Measurements from ENCODE around the gene TMEM259. TPM values are rescaled to one million over a fixed set of nuclear protein-coding genes. Genes with fewer than 3 reads are reported as not detected.
A peak's percentile ranks its signal among the peaks of the same experiment; 100 is the strongest.

Gene TMEM259
- total and polyA plus RNA-seq, 2 of the 13 experiments (the other 11 are each of a cell fraction or from before 2014, with no cell fraction given), result 64.7 to 164 TPM

- TF ChIP-seq FOXA3 (CRISPR knock-in tag; IDR thresholded peaks at IDR 0.05), result peak; percentile 25; the same call in 1 of the 2 replicates
- no peak; the same call in 1 of the 2 replicates for TF ChIP-seq EEA1 (CRISPR knock-in tag; IDR thresholded peaks at IDR 0.05; ENCODE audit: borderline replicate concordance)
- no peak for TF ChIP-seq PCBP2 (optimal IDR thresholded peaks at IDR 0.05; ENCODE audit: low read depth, low read length, poor library complexity, severe bottlenecking)
- TF ChIP-seq KDM2A (CRISPR knock-in tag; IDR thresholded peaks at IDR 0.05; ENCODE audit: borderline replicate concordance, low read depth), result peak; percentile 15; the same call in 1 of the 2 replicates
- TF ChIP-seq SUZ12 (IDR thresholded peaks at IDR 0.05; ENCODE audit: low read depth, low read length), result no peak
Measured at GRCh38 chr19:982567-983170, 38.3 kb downstream of the TMEM259 start (continued).

DNA sequence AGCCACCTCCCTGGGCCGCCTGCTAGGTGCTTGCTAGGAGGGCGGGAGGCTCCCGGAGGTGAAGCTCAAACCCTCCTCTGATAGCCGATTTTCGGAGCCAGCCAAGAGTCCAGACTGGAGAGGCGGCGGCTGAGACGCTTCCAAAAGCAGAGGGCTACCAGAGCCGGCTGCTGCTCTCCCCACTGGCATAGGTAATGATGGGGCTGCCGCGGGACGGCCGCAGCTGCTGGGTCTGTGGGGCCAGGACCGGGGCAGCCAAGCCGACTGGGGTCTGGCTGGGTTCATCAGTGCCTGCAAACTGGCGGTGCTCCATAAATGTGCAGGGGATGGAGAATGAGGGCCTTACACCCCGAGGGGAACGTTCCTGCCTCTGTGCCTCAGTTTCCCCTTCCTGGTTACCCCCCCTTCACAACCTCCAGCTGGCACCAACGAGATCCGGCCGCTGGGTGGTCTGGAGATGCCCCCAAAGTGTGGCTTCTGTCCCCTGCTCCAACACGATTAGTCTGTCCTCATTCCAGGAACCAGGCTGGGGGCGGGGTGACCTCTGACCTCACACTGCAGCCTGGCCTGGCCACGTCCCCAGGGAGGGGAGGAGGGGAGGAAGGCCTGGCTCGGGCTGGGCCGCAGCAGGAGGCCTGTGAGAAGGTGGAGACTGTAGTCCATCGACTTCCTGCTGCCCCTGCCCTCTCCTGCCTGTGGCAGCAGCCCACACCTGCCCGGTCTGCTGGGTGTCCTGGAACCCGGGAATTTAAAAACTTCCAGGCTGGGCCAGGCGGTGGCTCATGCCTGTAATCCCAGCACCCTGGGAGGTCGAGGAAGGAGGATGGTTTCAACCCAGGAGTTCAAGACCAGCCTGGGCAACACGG, 40.6 kb downstream of the TMEM259 start:
- H4K20me1 ChIP-seq (ENCODE audit: insufficient read depth, low read length), result no peaks in the 10 kb centered on the region
- in situ Hi-C loops (cut with HindIII; ENCODE audit: extremely low pct_ligation_motif_present, low pct_unique_long_range_greater_than_20kb) (loop anchor here (5.0 to 10.0 kb wide), 3 partner anchors 58 to 216 kb away; no protein-coding TSS in a partner anchor), intact Hi-C loops (cut with micrococcal nuclease; ENCODE audit: unreplicated experiment) (loop anchor here (1.0 kb wide), 1 partner anchor 58 kb away; no protein-coding TSS in a partner anchor)
- ChIA-PET CTCF (ENCODE audit: low intra/inter-chr PET ratio, low total read pairs) (interaction anchor here (1.3 kb wide), 1 partner anchor 59 kb away, joined by 3 read pairs; no protein-coding TSS in a partner anchor), POLR2A (interaction anchor here (0.6 to 4.5 kb wide), 5 partner anchors 10 to 57 kb away, joined by 3 to 61 read pairs (median 3); no protein-coding TSS in a partner anchor)
- H3K9ac ChIP-seq (ENCODE audit: insufficient read depth, low read depth, low read length), result peak overlapping the region; percentile 85
- H3K4me1 ChIP-seq (ENCODE audit: insufficient read depth, low read length), result peaks cover 43% of the 10 kb centered on the region
- H3K9me3 ChIP-seq (ENCODE audit: low read length), result no peaks in the 10 kb centered on the region
- WGBS (ENCODE audit: low lambda C conversion rate), result 4% methylated on average over 16 of the region's 32 CpGs
- BruUV-seq (replicated peaks), result TSS peak; percentile 77
- H3K4me3 ChIP-seq (replicated peaks in 1 of 3; ENCODE audit: insufficient read depth in 1 of 3, low read depth in 2 of 3, low read length in 3 of 3), result peak overlapping the region; percentile 62 to 75 (median 63)
- H3K36me3 ChIP-seq (replicated peaks in 1 of 2; ENCODE audit: control insufficient read depth in 1 of 2, insufficient read depth in 2 of 2, low read length in 2 of 2), result 0 out of 5 replicates have a peak, but pooled peaks cover 0 to under 1% of the 10 kb centered on the region in 2 experiments
- FAIRE-seq (peak; percentile 88), ATAC-seq (peak; percentile 76), DNase-seq (ENCODE audit: low spot score) (peak; percentile 86)
- peaks cover 17% of the 10 kb centered on the region for H3K79me2 ChIP-seq (ENCODE audit: insufficient read depth, low read length)
- no peaks in the 10 kb centered on the region for H3K27me3 ChIP-seq (ENCODE audit: control insufficient read depth in 1 of 2, insufficient read depth in 2 of 2, low read length in 2 of 2)
- peak overlapping the region; percentile 86 for H3K27ac ChIP-seq (ENCODE audit: extremely low read length, insufficient read depth, low read length)
- peak overlapping the region; percentile 98 for H3K4me2 ChIP-seq (ENCODE audit: low read depth, low read length)
- no peak overlapping the region for H2AFZ ChIP-seq (ENCODE audit: low read length)
- TF ChIP-seq ZNF7 (CRISPR knock-in tag; IDR thresholded peaks at IDR 0.05), result no peak
- TF ChIP-seq SRF (IDR thresholded peaks at IDR 0.05; ENCODE audit: low read depth, low read length), result no peak
- peak; percentile 95 for TF ChIP-seq IRF2 (CRISPR knock-in tag; IDR thresholded peaks at IDR 0.05)
- TF ChIP-seq THRA (CRISPR knock-in tag; IDR thresholded peaks at IDR 0.05; ENCODE audit: borderline replicate concordance), result peak; percentile 74; the same call in 1 of the 2 replicates
- TF ChIP-seq TAF15 (IDR thresholded peaks at IDR 0.05; ENCODE audit: low read depth, low read length, poor library complexity, severe bottlenecking), result no peak
- peak; percentile 97 for TF ChIP-seq DMAP1 (CRISPR knock-in tag; IDR thresholded peaks at IDR 0.05)
- TF ChIP-seq ZNF160 (CRISPR knock-in tag; IDR thresholded peaks at IDR 0.05), result peak; percentile 60; the same call in 1 of the 2 replicates
- TF ChIP-seq KDM5B (CRISPR knock-in tag; IDR thresholded peaks at IDR 0.05; ENCODE audit: borderline replicate concordance), result peak; percentile 90; the same call in 1 of the 2 replicates
- TF ChIP-seq CREM (IDR thresholded peaks at IDR 0.05), result no peak
- TF ChIP-seq CREM (CRISPR knock-in tag; IDR thresholded peaks at IDR 0.05), result no peak
- TF ChIP-seq ZNF33B (CRISPR knock-in tag; IDR thresholded peaks at IDR 0.05), result 0 out of 2 replicates have a peak, but pooled peaks have one; percentile 45
- TF ChIP-seq ZNF329 (CRISPR knock-in tag; IDR thresholded peaks at IDR 0.05; ENCODE audit: low read depth), result 0 out of 2 replicates have a peak, but pooled peaks have one; percentile 41
- no peak for TF ChIP-seq ZNF136 (CRISPR knock-in tag; IDR thresholded peaks at IDR 0.05; ENCODE audit: low read depth)
- TF ChIP-seq PHB2 (IDR thresholded peaks at IDR 0.05; ENCODE audit: partially characterized antibody), result no peak
- no peak for TF ChIP-seq ZNF44 (CRISPR knock-in tag; IDR thresholded peaks at IDR 0.05)
- peak; percentile 68 for TF ChIP-seq SIX4 (CRISPR knock-in tag; IDR thresholded peaks at IDR 0.05)

All from HepG2 (cell line).